Measurements from ENCODE around the gene PLPP3.

PLPP3 gene

DNA sequence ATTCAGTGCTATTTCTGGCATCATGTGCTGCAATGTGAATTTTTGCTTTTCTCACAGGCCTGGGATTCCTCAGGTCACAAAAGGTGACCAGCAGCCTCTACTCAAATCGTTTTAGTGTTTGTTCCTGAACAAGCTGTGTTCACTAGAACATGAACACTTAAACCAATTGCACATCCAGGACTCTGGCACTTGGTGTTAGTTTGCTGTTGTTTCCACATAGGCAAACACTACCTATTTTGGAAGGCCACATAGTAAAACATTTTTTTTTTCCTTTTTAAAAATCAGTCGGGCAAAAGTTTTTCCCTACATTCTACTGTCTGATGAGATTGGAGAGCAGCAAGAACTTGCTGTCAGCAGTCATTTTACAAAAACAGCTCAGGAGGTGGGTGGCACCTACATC, 83.2 kb downstream of the PLPP3 start:
- DNase-seq (ENCODE audit: low read depth) = no peak

- DNase-seq (ENCODE audit: low read depth) = no peak
Observed at GRCh38 chr1:56495538-56495937, 83.8 kb downstream of the PLPP3 start.

GRCh38 chr1:56494306-56494705, 85.1 kb downstream of the PLPP3 start:
- DNase-seq (ENCODE audit: low read depth) = no peak

- DNase-seq (ENCODE audit: low read depth) = no peak
Observed at GRCh38 chr1:56493826-56494225, 85.5 kb downstream of the PLPP3 start.

DNA sequence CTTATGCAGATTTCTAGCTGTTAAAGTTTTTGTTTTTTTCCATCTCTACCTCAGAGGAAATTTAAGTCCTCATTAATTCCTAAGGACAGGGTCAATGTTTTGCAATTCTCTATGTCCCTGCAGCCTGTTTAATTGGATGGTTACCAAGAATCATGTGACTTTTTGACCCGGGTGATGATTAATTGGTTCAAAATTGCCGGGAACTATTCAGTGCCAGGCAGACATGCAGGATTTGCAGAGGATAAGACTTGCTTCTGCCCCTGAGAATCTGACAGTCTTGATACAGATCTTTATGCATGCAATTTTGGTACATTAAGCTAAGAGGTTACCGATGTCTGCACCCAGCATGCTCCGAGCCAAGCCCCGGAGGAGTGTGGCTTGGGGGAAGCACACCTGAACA, 87.9 kb downstream of the PLPP3 start:
- DNase-seq (ENCODE audit: low read depth) = no peak

DNA sequence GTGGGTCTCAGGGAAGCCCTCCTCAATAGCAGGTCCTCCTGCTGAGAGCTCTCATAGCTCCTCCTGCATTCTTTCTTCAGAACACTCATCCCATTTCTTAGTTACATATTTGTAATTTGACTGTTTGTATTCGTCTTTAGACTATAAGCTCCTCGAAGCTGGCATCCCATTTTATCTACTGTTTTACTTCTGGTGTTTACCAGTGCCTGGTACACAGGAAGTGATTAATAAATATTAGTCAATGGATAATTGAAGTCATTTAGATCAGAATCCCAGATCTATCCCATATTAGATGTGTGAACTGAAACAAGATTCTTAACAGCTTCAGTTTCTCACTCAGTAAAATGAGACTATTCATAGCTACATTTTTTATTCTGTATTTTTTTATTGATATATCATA, 88.7 kb downstream of the PLPP3 start:
- DNase-seq (ENCODE audit: low read depth) = no peak

DNA sequence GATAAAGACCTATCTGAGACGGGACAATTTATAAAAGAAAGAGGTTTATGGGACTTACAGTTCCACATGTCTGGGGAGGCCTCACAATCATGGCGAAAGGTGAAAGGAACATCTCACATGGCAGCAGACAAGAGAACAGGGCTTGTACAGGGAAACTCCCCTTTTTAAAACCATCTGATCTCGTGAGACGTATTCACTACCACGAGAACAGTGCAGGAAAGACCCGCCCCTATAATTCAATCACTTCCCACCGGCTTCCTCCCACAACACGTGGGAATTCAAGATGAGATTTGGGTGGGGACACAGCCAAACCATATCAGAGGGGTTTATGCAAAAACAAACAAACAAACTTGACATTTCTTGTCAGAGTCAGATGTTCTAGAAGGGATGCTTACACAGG, 89.7 kb downstream of the PLPP3 start:
- DNase-seq (ENCODE audit: low read depth) = no peak

- no peak for DNase-seq (ENCODE audit: low read depth)
Observed at GRCh38 chr1:56484695-56485094, 94.7 kb downstream of the PLPP3 start.

DNA sequence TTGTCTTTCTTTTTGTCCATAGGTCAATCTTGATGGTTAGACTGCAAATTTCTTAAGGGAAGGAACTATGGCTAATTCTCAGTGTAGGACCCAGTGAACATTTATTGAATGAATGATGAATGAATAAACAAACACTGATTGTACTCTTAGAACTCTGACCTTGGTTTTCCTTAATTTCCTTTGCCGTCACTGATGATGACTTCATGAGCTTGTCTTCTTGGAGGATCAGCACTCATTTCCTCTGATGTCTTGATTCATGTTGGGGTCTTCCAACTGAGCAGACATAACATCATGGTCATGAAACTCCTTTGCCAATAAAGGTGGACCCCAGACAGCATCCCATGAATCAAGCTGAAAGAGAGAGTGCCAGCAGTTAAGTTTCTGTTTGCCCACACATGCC, 96.3 kb downstream of the PLPP3 start:
- no peak for DNase-seq (ENCODE audit: low read depth)

DNA sequence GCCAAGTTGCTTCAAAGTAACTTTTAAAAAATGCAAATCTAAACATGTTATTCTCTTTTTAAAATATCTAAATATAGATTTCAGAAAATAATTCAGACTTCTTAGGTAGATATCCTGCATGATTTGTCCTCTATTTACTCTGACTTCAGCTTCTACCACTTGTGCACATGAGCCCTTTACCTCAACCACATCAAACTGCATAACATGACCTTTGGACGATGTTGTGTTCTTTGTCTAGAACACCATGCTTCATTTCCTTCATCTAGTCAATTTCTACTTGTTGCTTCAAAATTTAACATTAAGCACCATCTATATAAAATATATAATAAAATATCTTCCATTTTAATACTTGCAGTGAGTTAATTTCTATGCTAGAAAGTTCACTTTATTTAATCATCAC, 96.9 kb downstream of the PLPP3 start:
- no peak for DNase-seq (ENCODE audit: low read depth)

DNA sequence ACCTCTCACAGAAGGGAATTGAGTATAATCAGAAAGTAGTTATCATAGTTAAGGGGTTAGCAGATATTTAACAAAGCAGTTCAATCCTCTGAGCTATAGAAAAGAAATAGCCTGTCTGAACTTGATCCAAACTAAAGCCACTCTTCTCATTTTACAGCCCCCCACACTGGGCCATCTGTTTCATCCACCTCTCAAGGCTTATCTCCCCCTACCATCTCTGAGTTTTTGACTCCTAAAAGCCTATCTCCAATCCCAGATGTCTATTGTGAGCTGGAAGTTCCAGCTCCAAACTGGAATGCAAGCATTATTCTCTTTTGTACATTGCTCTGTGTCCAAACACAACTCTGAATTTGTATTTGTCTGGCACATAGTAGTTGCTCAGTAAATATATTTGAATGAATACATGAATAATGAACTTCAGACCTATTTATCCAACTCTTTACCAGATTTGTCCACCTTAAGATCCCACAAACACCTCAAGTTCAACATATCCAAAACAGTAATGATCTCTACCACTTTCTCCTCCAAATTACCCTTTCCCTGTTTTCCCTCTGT, 98.1 kb downstream of the PLPP3 start:
- no peak for DNase-seq (ENCODE audit: low read depth)

DNA sequence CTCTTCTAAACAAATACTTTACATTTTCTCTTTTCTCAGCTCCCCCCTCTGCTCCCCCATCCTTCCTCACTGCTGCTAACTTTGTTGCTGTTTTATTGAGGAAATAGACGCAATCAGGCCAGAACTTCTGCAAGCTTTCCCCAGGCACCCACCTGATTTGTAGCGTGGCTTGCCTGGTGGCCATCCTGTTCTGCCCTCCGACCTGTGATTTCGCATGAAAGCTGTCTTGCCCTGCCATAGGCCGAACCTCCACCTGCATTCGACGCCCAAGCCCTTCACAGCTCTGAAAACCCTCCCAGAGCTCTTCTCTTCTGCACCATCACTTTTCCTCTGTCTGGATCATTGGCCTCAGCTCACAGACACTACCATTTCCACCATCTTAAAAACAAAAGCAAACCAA, 100.6 kb downstream of the PLPP3 start:
- DNase-seq (ENCODE audit: low read depth) = no peak

DNA sequence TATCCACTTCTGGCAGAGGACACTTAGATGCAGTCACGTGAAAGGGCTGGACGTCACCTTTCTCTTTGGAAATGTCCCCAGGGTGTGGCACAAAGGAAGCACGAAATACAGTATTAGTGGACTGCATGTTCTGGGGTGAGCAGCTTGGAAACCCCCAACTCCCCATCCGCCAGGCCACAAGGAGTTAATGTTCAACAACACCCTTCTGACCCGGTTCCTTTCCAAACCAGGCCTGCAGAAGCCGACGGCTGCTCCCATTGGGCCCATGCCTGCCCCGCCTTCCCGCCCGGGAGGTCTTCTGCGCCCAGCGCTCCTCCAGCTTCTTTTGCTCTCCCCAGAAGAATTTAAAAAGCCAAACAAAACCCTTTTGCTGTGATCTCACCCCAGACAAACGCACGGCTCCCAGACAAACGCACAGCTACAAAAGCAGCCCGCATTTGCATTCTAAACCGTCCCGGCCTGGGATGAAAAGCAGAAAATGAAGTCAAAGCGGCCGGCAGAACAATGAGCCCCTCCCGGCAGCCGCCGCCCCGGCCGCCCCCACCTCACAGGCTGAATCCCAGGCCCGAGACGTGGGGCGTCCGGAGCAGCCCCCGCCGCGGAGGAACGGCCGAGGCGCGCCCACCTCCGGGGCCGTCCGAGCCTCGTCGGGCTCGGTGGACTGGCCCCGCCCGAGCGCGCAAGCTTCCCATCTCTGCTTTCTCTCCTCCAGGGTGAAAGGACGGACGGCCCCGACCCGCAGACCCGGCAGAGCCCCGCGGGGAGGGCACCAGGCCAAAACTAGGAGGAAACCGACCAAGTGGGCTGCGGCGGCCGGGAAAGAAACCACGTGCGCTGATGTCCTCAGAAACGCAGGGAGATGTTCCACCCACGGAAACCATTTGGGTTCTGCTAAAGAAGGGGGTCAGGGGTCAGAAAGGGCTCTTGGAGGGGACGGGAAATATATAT, 101.9 kb downstream of the PLPP3 start:
- DNase-seq (ENCODE audit: low read depth) = no peak

DNA sequence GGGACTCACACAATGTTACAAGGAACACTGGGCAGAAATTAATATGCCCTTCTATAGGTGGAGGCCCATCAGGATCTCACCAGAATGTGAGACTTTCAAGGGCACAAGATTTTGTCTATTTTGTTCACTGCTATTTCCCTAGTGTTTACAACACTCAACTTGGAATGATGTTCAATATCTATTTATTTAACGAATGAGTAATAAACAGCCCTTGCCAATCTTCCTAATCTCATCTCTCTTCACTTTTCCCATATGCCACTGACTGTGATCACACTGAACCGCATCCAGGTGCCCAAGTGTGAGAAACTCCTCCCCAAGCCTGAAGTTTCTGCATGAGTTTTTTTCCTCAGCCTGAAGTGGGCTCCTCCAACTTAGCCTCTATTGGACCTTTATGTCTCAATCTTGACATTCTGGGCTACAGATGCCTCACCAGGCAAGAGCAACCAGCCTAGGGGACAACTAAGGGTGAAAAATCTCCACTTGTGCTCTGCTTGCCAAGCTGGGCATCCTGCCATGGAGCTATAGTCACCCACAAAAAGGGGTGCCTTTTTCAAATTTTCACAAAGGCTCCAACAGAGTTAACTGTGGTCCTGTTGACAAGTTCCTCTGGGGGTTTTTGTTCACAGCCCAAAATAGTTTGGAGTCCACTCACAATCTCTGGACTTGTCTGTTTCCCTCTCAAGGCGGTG, 105.6 kb downstream of the PLPP3 start:
- no peak for DNase-seq (ENCODE audit: low read depth)

- no peak for DNase-seq (ENCODE audit: low read depth)
Observed at GRCh38 chr1:56472860-56473259, 106.5 kb downstream of the PLPP3 start.

GRCh38 chr1:56469640-56470371, 109.6 kb downstream of the PLPP3 start:
- no peak for DNase-seq (ENCODE audit: low read depth)

- no peak for DNase-seq (ENCODE audit: low read depth)
Observed at GRCh38 chr1:56468518-56468917, 110.8 kb downstream of the PLPP3 start.

GRCh38 chr1:56466538-56466937, 112.8 kb downstream of the PLPP3 start:
- DNase-seq (ENCODE audit: low read depth) = no peak

- DNase-seq (ENCODE audit: low read depth) = no peak
Observed at GRCh38 chr1:56464294-56464693, 115.1 kb downstream of the PLPP3 start.

DNA sequence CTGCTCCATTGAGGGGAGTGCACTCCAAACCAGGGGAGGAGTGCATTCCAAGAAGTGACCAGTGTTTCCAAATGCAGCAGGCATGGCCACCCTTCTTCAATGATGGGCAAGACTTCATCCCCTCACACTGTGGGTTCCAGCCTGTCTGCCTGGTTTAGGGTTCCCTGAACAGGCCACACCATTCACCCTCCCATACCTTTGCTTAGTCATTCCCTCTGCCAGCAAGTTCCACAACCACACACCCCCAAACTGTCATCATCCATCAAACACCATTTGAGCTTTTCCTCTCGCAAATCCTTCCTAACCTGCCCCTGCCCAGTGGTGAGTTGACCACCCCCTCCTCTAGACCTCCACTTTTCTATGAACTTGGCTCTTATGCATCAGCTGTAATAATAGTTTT, 116.0 kb downstream of the PLPP3 start:
- DNase-seq (ENCODE audit: low read depth) = no peak

DNA sequence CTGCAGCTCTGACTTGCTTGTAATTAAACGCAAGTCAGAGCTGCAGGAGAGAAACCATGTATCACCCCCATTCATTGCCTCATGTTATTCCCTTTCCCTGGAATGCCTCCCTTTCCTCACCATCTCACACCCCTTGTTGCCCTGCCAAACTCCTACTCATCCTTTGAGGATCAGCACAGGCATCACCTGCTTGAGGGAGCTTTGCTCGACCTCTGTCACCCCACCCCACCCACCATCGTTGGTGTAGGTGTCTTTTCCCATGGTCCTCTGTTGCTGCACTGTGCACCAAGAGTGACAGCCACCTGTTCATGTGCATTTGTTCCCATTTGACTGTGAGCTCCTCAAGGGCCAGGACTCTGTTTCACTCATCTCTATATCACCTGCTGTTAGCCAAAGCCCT, 117.2 kb downstream of the PLPP3 start:
- DNase-seq (ENCODE audit: low read depth) = no peak

Data from HS-27A (cell line).